Vagina (tissue), 2 donors: ENCODE results near the gene CLEC16A. TPM values are rescaled to one million over a fixed set of nuclear protein-coding genes. Genes with fewer than 3 reads are reported as not detected.

ENCODE experiments used
- DNase-seq, 2 donors: peaks; one replicate each; pipeline ENCODE4 v3.0.0-alpha.2; 2017; ENCODE audit errors: extremely low spot score in 2 of 2
- H3K27ac ChIP-seq: fragments of 200-600 bp; sonication (generic); one replicate; pipeline ENCODE4 v1.5.1; 2019
- H3K27me3 ChIP-seq: fragments of 200-600 bp; sonication (generic); one replicate; pipeline ENCODE4 v1.5.1; 2019
- H3K36me3 ChIP-seq, 2 donors: fragments of 200-600 bp; sonication (generic); one replicate each; pipeline ENCODE4 v1.5.1; 2017 to 2019
- H3K4me1 ChIP-seq: fragments of 200-600 bp; sonication (generic); one replicate; pipeline ENCODE4 v1.5.1; 2019
- H3K4me3 ChIP-seq, 2 donors: fragments of 200-600 bp; sonication (generic); 1 replicate in 1 of 2; 2 replicates in 1 of 2; pipeline ENCODE4 v1.5.1; 2016 to 2019
- H3K9me3 ChIP-seq: fragments of 200-600 bp; sonication (generic); one replicate; pipeline ENCODE4 v1.5.1; 2019
- CTCF ChIP-seq, 3 experiments: fragments of 450-650 bp in 2 of 3; fragments of 200-600 bp in 1 of 3; sonication (generic) in 1 of 3; IDR thresholded peaks; one replicate each; pipeline ENCODE4 v1.5.1; 2017 to 2019; ENCODE audit warnings: antibody characterized with exemption in 3 of 3, mild to moderate bottlenecking in 2 of 3, moderate library complexity in 2 of 3
- POLR2A ChIP-seq, 2 donors: fragments of 450-650 bp; IDR thresholded peaks; one replicate each; pipeline ENCODE4 v1.6.1; 2017; ENCODE audit warnings: antibody characterized with exemption in 2 of 2, mild to moderate bottlenecking in 2 of 2, moderate library complexity in 2 of 2
- POLR2AphosphoS5 ChIP-seq, 2 donors: sonication (generic); formaldehyde crosslinking; IDR thresholded peaks; one replicate each; pipeline ENCODE4 v1.9.0; 2017; ENCODE audit warnings: antibody characterized with exemption in 2 of 2, mild to moderate bottlenecking in 2 of 2, low read depth in 1 of 2; ENCODE audit not compliant: insufficient read depth in 1 of 2
- intact Hi-C: fragments of 100-400 bp; cut with DNase I; formaldehyde crosslinking; loops from one replicate; pipeline ENCODE4 v1.15.1; 2023
- total RNA-seq: library from RNA; depleted of rRNA; stranded (reverse); fragments of >200 nt; gene quantifications from one replicate; pipeline ENCODE4 v1.2.3, GENCODE V29; 2016

Gene CLEC16A
- total RNA-seq, 1 donor from 2014 or later: 21.6 TPM

- intact Hi-C loops: no loop called here
- Histone ChIP-seq H3K36me3 (no peaks in the 10 kb centered on the region), H3K4me3 (no peak overlapping the region), H3K4me1 (peaks cover 67% of the 10 kb centered on the region), H3K27ac (no peak overlapping the region), H3K9me3 (no peaks in the 10 kb centered on the region), H3K27me3 (no peaks in the 10 kb centered on the region)
- DNase-seq: no peak
- no peak for TF ChIP-seq POLR2AphosphoS5 (IDR thresholded peaks at IDR 0.05; ENCODE audit: insufficient read depth in 1 of 2, low read depth in 1 of 2)
These were observed 2.9 kb downstream of the CLEC16A start for GRCh38 chr16:10947211-10947787.

GRCh38 chr16:10949424-10949970 is 5.1 kb downstream of the CLEC16A start:
- Histone ChIP-seq H3K9me3 (no peaks in the 10 kb centered on the region), H3K4me1 (peaks cover 57% of the 10 kb centered on the region), H3K27ac (no peak overlapping the region), H3K27me3 (no peaks in the 10 kb centered on the region), H3K36me3 (no peaks in the 10 kb centered on the region), H3K4me3 (no peak overlapping the region)
- DNase-seq: no peak
- TF ChIP-seq CTCF (IDR thresholded peaks at IDR 0.05) (no peak), POLR2A (IDR thresholded peaks at IDR 0.05) (no peak), POLR2AphosphoS5 (IDR thresholded peaks at IDR 0.05; ENCODE audit: insufficient read depth in 1 of 2, low read depth in 1 of 2) (no peak)
- intact Hi-C loops: no loop called here

- Histone ChIP-seq H3K4me3 (no peak overlapping the region), H3K27me3 (no peaks in the 10 kb centered on the region), H3K36me3 (no peaks in the 10 kb centered on the region), H3K4me1 (peaks cover 53% of the 10 kb centered on the region), H3K9me3 (no peaks in the 10 kb centered on the region), H3K27ac (no peak overlapping the region)
- intact Hi-C loops: no loop called here
- no peak for TF ChIP-seq POLR2AphosphoS5 (IDR thresholded peaks at IDR 0.05; ENCODE audit: insufficient read depth in 1 of 2, low read depth in 1 of 2)
- no peak for TF ChIP-seq CTCF (IDR thresholded peaks at IDR 0.05)
- no peak for TF ChIP-seq POLR2A (IDR thresholded peaks at IDR 0.05)
- DNase-seq: no peak
These were observed 6.0 kb downstream of the CLEC16A start for GRCh38 chr16:10950393-10950792.

- Histone ChIP-seq H3K4me3 (no peak overlapping the region), H3K4me1 (peaks cover 47% of the 10 kb centered on the region), H3K9me3 (no peaks in the 10 kb centered on the region), H3K27me3 (no peaks in the 10 kb centered on the region), H3K36me3 (no peaks in the 10 kb centered on the region), H3K27ac (no peak overlapping the region)
- intact Hi-C loops: no loop called here
- TF ChIP-seq CTCF (IDR thresholded peaks at IDR 0.05) (no peak), POLR2AphosphoS5 (IDR thresholded peaks at IDR 0.05; ENCODE audit: insufficient read depth in 1 of 2, low read depth in 1 of 2) (no peak), POLR2A (IDR thresholded peaks at IDR 0.05) (no peak)
- DNase-seq: no peak
These were observed 6.7 kb downstream of the CLEC16A start for GRCh38 chr16:10951026-10951425.

GRCh38 chr16:10954903-10955302 is 10.5 kb downstream of the CLEC16A start:
- intact Hi-C loops: no loop called here

More at GRCh38 chr16:10954903-10955302, 10.5 kb downstream of the CLEC16A start:
- Histone ChIP-seq H3K27me3 (no peaks in the 10 kb centered on the region), H3K9me3 (no peaks in the 10 kb centered on the region), H3K4me1 (peaks cover 22% of the 10 kb centered on the region), H3K4me3 (no peak overlapping the region), H3K36me3 (no peaks in the 10 kb centered on the region), H3K27ac (no peak overlapping the region)
- TF ChIP-seq CTCF (IDR thresholded peaks at IDR 0.05): no peak
- no peak for TF ChIP-seq POLR2A (IDR thresholded peaks at IDR 0.05)
- TF ChIP-seq POLR2AphosphoS5 (IDR thresholded peaks at IDR 0.05; ENCODE audit: insufficient read depth in 1 of 2, low read depth in 1 of 2): no peak
- DNase-seq: no peak
